NCI-H1436 treated with DMSO at 0.1 percent for 48 hours (cell line): ENCODE results near the gene MAP2K2.

ENCODE experiments used
- DNase-seq: peaks from one replicate; lab custom pipeline; 2025; lab: John Stamatoyannopoulos, UW

The MAP2K2 gene

GRCh38 chr19:4042731-4043082, 81.2 kb downstream of the MAP2K2 start:
- no peak for DNase-seq

DNA sequence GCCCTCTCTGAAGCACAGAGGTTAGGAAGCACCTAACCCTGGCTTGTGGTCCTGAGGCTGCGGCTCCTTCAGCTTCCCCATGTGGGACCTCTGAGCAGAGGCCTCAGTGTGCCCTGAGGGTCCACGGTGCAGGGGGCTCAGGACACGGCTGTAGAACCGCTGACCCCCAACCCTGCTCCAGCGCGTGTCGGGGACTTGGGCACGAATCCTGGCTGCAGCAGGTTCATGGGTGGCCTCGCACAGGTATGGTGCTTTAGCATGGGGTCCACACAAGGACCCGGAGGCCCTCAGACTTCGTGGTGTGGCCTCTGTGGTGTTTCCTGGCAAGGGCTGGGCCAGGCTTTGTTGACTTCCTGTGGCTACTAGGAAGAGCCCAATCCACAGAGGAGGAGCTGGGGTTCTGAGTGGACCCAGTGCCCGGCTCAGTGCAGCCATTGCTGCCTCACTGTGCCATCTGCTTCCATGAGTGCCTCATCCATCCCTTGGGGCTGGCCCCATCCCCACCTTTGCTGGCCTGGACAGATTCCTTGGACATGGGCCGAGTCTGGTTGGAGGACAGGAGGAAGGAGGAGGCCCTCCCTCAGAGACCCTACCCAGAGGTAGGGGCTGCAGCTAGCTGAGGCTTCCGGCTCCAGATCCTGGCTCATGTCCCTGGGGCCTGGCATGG, 81.7 kb downstream of the MAP2K2 start:
- DNase-seq: no peak
